Tibial nerve (tissue), 4 donors: ENCODE results near the gene SHC1. TPM values are rescaled to one million over a fixed set of nuclear protein-coding genes. Genes with fewer than 3 reads are reported as not detected.

Source experiments
- DNase-seq, 2 donors: peaks; one replicate each; pipeline ENCODE4 v3.0.0-alpha.2; 2019; ENCODE audit warnings: low spot score in 2 of 2
- H3K27ac ChIP-seq, 4 donors: fragments of 200-600 bp; sonication (generic) in 3 of 4; one replicate each; pipeline ENCODE4 v1.5.1; 2017 to 2019; ENCODE audit warnings: mild to moderate bottlenecking in 1 of 4
- H3K27me3 ChIP-seq, 2 donors: fragments of 200-600 bp; sonication (generic) in 1 of 2; one replicate each; pipeline versions ENCODE4 v1.5.1 to v1.6.0; 2017 to 2019
- H3K36me3 ChIP-seq, 3 donors: fragments of 200-600 bp; sonication (generic); one replicate each; pipeline ENCODE4 v1.5.1; 2018 to 2019
- H3K4me1 ChIP-seq, 4 donors: fragments of 200-600 bp; sonication (generic) in 3 of 4; one replicate each; pipeline ENCODE4 v1.5.1; 2017 to 2019
- H3K4me3 ChIP-seq, 4 donors: fragments of 200-600 bp; sonication (generic) in 3 of 4; one replicate each; pipeline ENCODE4 v1.5.1; 2017 to 2019; ENCODE audit warnings: mild to moderate bottlenecking in 1 of 4, moderate library complexity in 1 of 4
- H3K9me3 ChIP-seq, 4 donors: fragments of 200-600 bp; sonication (generic) in 3 of 4; one replicate each; pipeline ENCODE4 v1.5.1; 2017 to 2019
- CTCF ChIP-seq, 5 experiments: fragments of 200-600 bp in 3 of 5; fragments of 450-650 bp in 2 of 5; sonication (generic) in 3 of 5; IDR thresholded peaks; one replicate each; pipeline ENCODE4 v1.5.1; 2016 to 2019; ENCODE audit warnings: antibody characterized with exemption in 5 of 5, mild to moderate bottlenecking in 3 of 5, moderate library complexity in 2 of 5
- EP300 ChIP-seq, 2 donors: sonication (generic); formaldehyde crosslinking; IDR thresholded peaks; one replicate each; pipeline ENCODE4 v1.6.1; 2017; ENCODE audit warnings: antibody characterized with exemption in 2 of 2, mild to moderate bottlenecking in 1 of 2
- POLR2A ChIP-seq, 2 donors: fragments of 450-650 bp; IDR thresholded peaks; one replicate each; pipeline ENCODE4 v1.6.1; 2017; ENCODE audit warnings: antibody characterized with exemption in 2 of 2, mild to moderate bottlenecking in 2 of 2, moderate library complexity in 2 of 2
- WGBS, 2 donors: methylation state at CpG; one replicate each; pipeline ENCODE4 v1.1.5; 2018; 5-methylcytosine and 5-hydroxymethylcytosine counted together
- total RNA-seq, 4 donors: library from RNA; depleted of rRNA; stranded (reverse); fragments of >200 nt; gene quantifications; one replicate each; pipeline ENCODE4 v1.1.0, GENCODE V29; 2016

Gene SHC1
- total RNA-seq, 4 donors from 2014 or later: 82.9 to 168 (median 101) TPM

- TF ChIP-seq CTCF (IDR thresholded peaks at IDR 0.05) (no peak), POLR2A (IDR thresholded peaks at IDR 0.05) (no peak), EP300 (IDR thresholded peaks at IDR 0.05) (no peak)
- H3K36me3 ChIP-seq: peaks cover 0 to 50% (median 4%) of the 10 kb centered on the region in 3 donors
- peak overlapping the region in 2 of 4 donors; percentile 52 to 62 for H3K27ac ChIP-seq
- DNase-seq: no peak
- no peaks in the 10 kb centered on the region for H3K27me3 ChIP-seq
- no peak overlapping the region for H3K4me3 ChIP-seq
- no peaks in the 10 kb centered on the region for H3K9me3 ChIP-seq
- peaks cover 0 to 44% (median 17%) of the 10 kb centered on the region in 4 donors for H3K4me1 ChIP-seq
- WGBS, 2 donors: 80 to 81% methylated on average over 15 of the region's 15 CpGs
These were observed 25.2 kb downstream of the SHC1 start for GRCh38 chr1:154945160-154945961.

- H3K27ac ChIP-seq: peak overlapping the region in 3 of 4 donors; percentile 10 to 62 (median 52)
- H3K4me3 ChIP-seq: no peak overlapping the region
- DNase-seq: no peak
- WGBS, 2 donors: 28 to 41% methylated on average over 8 to 9 of the region's 9 CpGs
- H3K4me1 ChIP-seq: peaks cover 0 to 44% (median 17%) of the 10 kb centered on the region in 4 donors
- TF ChIP-seq EP300 (IDR thresholded peaks at IDR 0.05) (no peak), CTCF (IDR thresholded peaks at IDR 0.05) (no peak), POLR2A (IDR thresholded peaks at IDR 0.05) (no peak)
- H3K9me3 ChIP-seq: no peaks in the 10 kb centered on the region
- H3K36me3 ChIP-seq: peaks cover 0 to 45% (median 4%) of the 10 kb centered on the region in 3 donors
- H3K27me3 ChIP-seq: no peaks in the 10 kb centered on the region
These were observed 26.0 kb downstream of the SHC1 start for GRCh38 chr1:154944401-154945159.

GRCh38 chr1:154943649-154944400 is 26.7 kb downstream of the SHC1 start:
- no peak overlapping the region for H3K4me3 ChIP-seq
- peak in 1 of 2 donors; percentile 27 for DNase-seq
- TF ChIP-seq CTCF (IDR thresholded peaks at IDR 0.05) (peak; percentile 46 to 72 (median 67)), EP300 (IDR thresholded peaks at IDR 0.05) (no peak)
- no peaks in the 10 kb centered on the region for H3K9me3 ChIP-seq
- WGBS, 2 donors: 30 to 37% methylated on average over 6 of the region's 6 CpGs
- H3K36me3 ChIP-seq: peaks cover 0 to 42% (median 4%) of the 10 kb centered on the region in 3 donors
- no peaks in the 10 kb centered on the region for H3K27me3 ChIP-seq
- H3K27ac ChIP-seq: peak overlapping the region; percentile 1 to 72 (median 57)
- peaks cover 0 to 44% (median 17%) of the 10 kb centered on the region in 4 donors for H3K4me1 ChIP-seq

GRCh38 chr1:154941333-154942013 is 29.1 kb downstream of the SHC1 start:
- DNase-seq: no peak
- H3K27ac ChIP-seq: peak overlapping the region in 2 of 4 donors; percentile 67 to 70
- TF ChIP-seq CTCF (IDR thresholded peaks at IDR 0.05) (no peak), EP300 (IDR thresholded peaks at IDR 0.05) (no peak), POLR2A (IDR thresholded peaks at IDR 0.05) (no peak)
- H3K4me3 ChIP-seq: no peak overlapping the region
- H3K4me1 ChIP-seq: peaks cover 0 to 55% (median 21%) of the 10 kb centered on the region in 4 donors
- H3K27me3 ChIP-seq: no peaks in the 10 kb centered on the region
- H3K36me3 ChIP-seq: peaks cover 0 to 22% (median 3%) of the 10 kb centered on the region in 3 donors
- H3K9me3 ChIP-seq: no peaks in the 10 kb centered on the region
- 70 to 73% methylated on average over 5 of the region's 5 CpGs for WGBS, 2 donors
